K562 (cell line): ENCODE data around the gene ORAI1. TPM values are rescaled to one million over a fixed set of nuclear protein-coding genes. Genes with fewer than 3 reads are reported as not detected.

Experiments used
- CHD4 ChIP-seq: fragments of 200-600 bp; sonication (generic); IDR thresholded peaks from 3 replicates; pipeline ENCODE4 v1.6.1; 2012; ENCODE audit warnings: low read depth, mild to moderate bottlenecking, mixed read lengths, low read length, inconsistent platforms; ENCODE audit not compliant: insufficient read depth, insufficient replicate concordance, poor library complexity, severe bottlenecking
- HDAC3 ChIP-seq: fragments of 450-650 bp; IDR thresholded peaks from 2 replicates; pipeline ENCODE4 v1.6.1; 2018; ENCODE audit warnings: borderline replicate concordance, mild to moderate bottlenecking, moderate library complexity; ENCODE audit not compliant: partially characterized antibody
- NFE2L1 ChIP-seq: fragments of 450-650 bp; IDR thresholded peaks from 2 replicates; pipeline ENCODE4 v1.6.1; 2016; ENCODE audit warnings: missing genetic modification characterization, low read depth, mild to moderate bottlenecking, missing compliant biosample characterization, moderate library complexity, borderline replicate concordance
- PHF8 ChIP-seq: fragments of 200-600 bp; sonication (generic); IDR thresholded peaks from 2 replicates; pipeline ENCODE4 v1.6.1; 2012; ENCODE audit warnings: mixed run types, mild to moderate bottlenecking, inconsistent platforms, low read length, moderate library complexity, borderline replicate concordance
- RBM17 ChIP-seq: fragments of 200-400 bp; formaldehyde crosslinking; IDR thresholded peaks from 2 replicates; pipeline ENCODE4 v1.6.1; 2017; ENCODE audit warnings: low read depth, mild to moderate bottlenecking, low read length, borderline replicate concordance
- SREBF1 ChIP-seq: fragments of 150-350 bp; IDR thresholded peaks from 2 replicates; pipeline ENCODE4 v1.6.1; 2014; ENCODE audit warnings: antibody characterized with exemption, low read depth, low read length, borderline replicate concordance
- ZFX ChIP-seq: sonication (generic); formaldehyde crosslinking; IDR thresholded peaks from 2 replicates; pipeline ENCODE4 v1.8.0; 2022; ENCODE audit warnings: mild to moderate bottlenecking, missing genetic modification reagents, moderate library complexity
- polyA plus RNA-seq, 8 experiments: library from polyadenylated mRNA; depleted of rRNA in 4 of 8; stranded (reverse) in 5 of 8; unstranded in 3 of 8; fragments of >200 nt; fragmentation: Nextera tagmentation in 2 of 8; fragmentation: Illumina TruSeq in 1 of 8; extraction: Ambion mirVana in 2 of 8; extraction: Trizol in 1 of 8; gene quantifications; 2 replicates each; pipeline versions ENCODE4 v1.2.1 to v1.2.3, GENCODE V29; 2011 to 2014; ENCODE audit warnings: inconsistent platforms in 1 of 8, missing spikeins in 1 of 8
- total RNA-seq, 7 experiments: library from RNA; depleted of rRNA in 6 of 7; stranded (reverse); fragments of >200 nt in 6 of 7; fragmentation: Illumina TruSeq in 2 of 7; extraction: Trizol in 2 of 7; gene quantifications; 2 replicates each; pipeline versions ENCODE4 v1.2.1 to v1.2.3, GENCODE V29; 2011 to 2021; ENCODE audit warnings: low replicate concordance in 1 of 7
- TF ChIP-seq, protein P1 (sequence below): IDR thresholded peaks from 3 replicates; pipeline ENCODE4 v1.6.1; 2011; ENCODE audit warnings: borderline replicate concordance, mild to moderate bottlenecking, moderate library complexity; ENCODE audit not compliant: insufficient read length; ENCODE audit errors: extremely low read depth
- TF ChIP-seq, protein P2 (sequence below): sonication (generic); formaldehyde crosslinking; IDR thresholded peaks from 2 replicates; pipeline ENCODE4 v1.5.0; 2020; ENCODE audit warnings: missing genetic modification reagents
- TF ChIP-seq, protein P3 (sequence below), 2 experiments: fragments of 450-650 bp; formaldehyde crosslinking in 1 of 2; IDR thresholded peaks; 2 replicates each; pipeline versions ENCODE4 v1.4.0 to v1.6.1; 2014 to 2020; ENCODE audit warnings: mild to moderate bottlenecking in 2 of 2, borderline replicate concordance in 1 of 2, low read depth in 1 of 2

The ORAI1 gene
- total and polyA plus RNA-seq, 9 of the 15 experiments (the other 6 are each of a cell fraction or from before 2014, with no cell fraction given) = 2.6 to 23.8 (median 9.3) TPM

DNA sequence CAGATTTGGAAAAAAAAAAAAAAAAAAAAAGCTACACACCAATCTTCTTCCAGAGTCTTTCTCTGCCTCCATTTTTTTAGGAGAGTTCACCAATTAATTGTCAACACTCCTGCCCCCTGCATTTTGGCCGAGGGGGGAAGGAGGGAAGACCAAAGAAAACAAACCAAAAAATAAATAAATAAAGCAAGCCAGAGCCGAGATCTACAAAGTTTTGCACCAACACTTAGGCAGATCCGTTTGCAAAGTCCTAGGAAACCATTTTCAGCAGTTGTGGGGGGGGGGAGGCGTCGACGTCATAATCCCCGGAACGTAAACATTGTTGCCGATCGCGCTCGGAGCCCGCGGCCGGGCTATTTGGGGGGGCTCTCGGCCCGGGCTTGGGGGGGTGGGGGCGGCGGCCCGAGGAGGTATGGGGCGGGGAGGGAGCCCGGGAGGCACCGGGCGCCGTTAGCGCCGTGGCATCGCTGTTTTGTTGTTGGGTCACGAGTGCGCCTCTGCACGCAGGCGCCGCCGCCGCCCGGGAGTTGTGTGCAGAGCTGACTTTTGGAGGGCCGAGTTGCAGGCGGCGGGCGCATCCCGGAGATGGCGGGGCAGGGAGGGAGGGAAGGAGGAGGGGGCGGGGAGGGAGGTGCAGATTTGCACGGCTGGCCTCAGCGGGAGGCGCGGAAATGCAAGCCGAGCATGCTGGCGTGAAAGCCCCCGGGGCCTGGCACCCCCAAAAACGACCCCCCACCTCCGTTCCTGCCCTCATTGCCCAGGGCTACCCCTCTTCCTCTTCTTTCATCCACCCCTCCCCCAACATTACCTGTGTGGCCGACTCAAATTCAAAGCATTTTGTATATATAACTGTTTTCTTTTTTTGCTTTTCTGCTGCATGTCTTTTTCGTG, 46.1 kb upstream of the ORAI1 start (continued):
- TF ChIP-seq, protein P1, sequence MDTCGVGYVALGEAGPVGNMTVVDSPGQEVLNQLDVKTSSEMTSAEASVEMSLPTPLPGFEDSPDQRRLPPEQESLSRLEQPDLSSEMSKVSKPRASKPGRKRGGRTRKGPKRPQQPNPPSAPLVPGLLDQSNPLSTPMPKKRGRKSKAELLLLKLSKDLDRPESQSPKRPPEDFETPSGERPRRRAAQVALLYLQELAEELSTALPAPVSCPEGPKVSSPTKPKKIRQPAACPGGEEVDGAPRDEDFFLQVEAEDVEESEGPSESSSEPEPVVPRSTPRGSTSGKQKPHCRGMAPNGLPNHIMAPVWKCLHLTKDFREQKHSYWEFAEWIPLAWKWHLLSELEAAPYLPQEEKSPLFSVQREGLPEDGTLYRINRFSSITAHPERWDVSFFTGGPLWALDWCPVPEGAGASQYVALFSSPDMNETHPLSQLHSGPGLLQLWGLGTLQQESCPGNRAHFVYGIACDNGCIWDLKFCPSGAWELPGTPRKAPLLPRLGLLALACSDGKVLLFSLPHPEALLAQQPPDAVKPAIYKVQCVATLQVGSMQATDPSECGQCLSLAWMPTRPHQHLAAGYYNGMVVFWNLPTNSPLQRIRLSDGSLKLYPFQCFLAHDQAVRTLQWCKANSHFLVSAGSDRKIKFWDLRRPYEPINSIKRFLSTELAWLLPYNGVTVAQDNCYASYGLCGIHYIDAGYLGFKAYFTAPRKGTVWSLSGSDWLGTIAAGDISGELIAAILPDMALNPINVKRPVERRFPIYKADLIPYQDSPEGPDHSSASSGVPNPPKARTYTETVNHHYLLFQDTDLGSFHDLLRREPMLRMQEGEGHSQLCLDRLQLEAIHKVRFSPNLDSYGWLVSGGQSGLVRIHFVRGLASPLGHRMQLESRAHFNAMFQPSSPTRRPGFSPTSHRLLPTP = no peak
- TF ChIP-seq ZFX (CRISPR knock-in tag) (peak; percentile 44), HDAC3 (no peak), NFE2L1 (tag) (no peak), CHD4 (peak; percentile 4), RBM17 (no peak), SREBF1 (no peak), PHF8 (peak; percentile 43; the same call in 1 of the 2 replicates)
- TF ChIP-seq, protein P2, sequence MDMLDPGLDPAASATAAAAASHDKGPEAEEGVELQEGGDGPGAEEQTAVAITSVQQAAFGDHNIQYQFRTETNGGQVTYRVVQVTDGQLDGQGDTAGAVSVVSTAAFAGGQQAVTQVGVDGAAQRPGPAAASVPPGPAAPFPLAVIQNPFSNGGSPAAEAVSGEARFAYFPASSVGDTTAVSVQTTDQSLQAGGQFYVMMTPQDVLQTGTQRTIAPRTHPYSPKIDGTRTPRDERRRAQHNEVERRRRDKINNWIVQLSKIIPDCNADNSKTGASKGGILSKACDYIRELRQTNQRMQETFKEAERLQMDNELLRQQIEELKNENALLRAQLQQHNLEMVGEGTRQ (CRISPR knock-in tag) = peak; percentile 51; the same call in 1 of the 2 replicates
- TF ChIP-seq, protein P3, sequence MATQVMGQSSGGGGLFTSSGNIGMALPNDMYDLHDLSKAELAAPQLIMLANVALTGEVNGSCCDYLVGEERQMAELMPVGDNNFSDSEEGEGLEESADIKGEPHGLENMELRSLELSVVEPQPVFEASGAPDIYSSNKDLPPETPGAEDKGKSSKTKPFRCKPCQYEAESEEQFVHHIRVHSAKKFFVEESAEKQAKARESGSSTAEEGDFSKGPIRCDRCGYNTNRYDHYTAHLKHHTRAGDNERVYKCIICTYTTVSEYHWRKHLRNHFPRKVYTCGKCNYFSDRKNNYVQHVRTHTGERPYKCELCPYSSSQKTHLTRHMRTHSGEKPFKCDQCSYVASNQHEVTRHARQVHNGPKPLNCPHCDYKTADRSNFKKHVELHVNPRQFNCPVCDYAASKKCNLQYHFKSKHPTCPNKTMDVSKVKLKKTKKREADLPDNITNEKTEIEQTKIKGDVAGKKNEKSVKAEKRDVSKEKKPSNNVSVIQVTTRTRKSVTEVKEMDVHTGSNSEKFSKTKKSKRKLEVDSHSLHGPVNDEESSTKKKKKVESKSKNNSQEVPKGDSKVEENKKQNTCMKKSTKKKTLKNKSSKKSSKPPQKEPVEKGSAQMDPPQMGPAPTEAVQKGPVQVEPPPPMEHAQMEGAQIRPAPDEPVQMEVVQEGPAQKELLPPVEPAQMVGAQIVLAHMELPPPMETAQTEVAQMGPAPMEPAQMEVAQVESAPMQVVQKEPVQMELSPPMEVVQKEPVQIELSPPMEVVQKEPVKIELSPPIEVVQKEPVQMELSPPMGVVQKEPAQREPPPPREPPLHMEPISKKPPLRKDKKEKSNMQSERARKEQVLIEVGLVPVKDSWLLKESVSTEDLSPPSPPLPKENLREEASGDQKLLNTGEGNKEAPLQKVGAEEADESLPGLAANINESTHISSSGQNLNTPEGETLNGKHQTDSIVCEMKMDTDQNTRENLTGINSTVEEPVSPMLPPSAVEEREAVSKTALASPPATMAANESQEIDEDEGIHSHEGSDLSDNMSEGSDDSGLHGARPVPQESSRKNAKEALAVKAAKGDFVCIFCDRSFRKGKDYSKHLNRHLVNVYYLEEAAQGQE (IDR thresholded peaks at IDR 0.05; ENCODE audit: borderline replicate concordance) = no peak
- TF ChIP-seq, protein P3 (CRISPR knock-in tag; IDR thresholded peaks at IDR 0.05; ENCODE audit: low read depth) = no peak
